H1 (cell line): ENCODE measurements around the gene EXTL1. TPM values are rescaled to one million over a fixed set of nuclear protein-coding genes. Genes with fewer than 3 reads are reported as not detected.

Experiments used
- BACH1 ChIP-seq: IDR thresholded peaks from 2 replicates; pipeline ENCODE4 v1.6.1; 2012; ENCODE audit warnings: low read length, improper control_type of control experiment
- POLR2AphosphoS5 ChIP-seq: IDR thresholded peaks from 2 replicates; pipeline ENCODE4 v1.6.1; 2011; ENCODE audit warnings: low read depth, low read length
- TEAD4 ChIP-seq: IDR thresholded peaks from 2 replicates; pipeline ENCODE4 v1.6.1; 2012; ENCODE audit warnings: low read depth, low read length, inconsistent platforms, mixed read lengths
- polyA plus RNA-seq, 7 experiments: library from polyadenylated mRNA; depleted of rRNA in 3 of 7; stranded (reverse) in 5 of 7; unstranded in 2 of 7; fragments of >200 nt in 5 of 7; fragments of 200-250 nt in 2 of 7; gene quantifications; 1 replicate in 5 of 7; 2 replicates in 1 of 7; 4 replicates in 1 of 7; pipeline versions ENCODE4 v1.2.1 to v1.2.3, GENCODE V29; 2011 to 2013; ENCODE audit warnings: missing spikeins in 2 of 7, mixed read lengths in 2 of 7
- total RNA-seq: library from RNA; stranded (reverse); fragmentation: NEBNext Ultra II Directional; extraction: Animal tissue kit (Norgen Biotek cat#: 25700); gene quantifications from 2 replicates; pipeline ENCODE4 v1.2.1, GENCODE V29; 2021

The EXTL1 gene
- total and polyA plus RNA-seq, 2 of the 8 experiments (the other 6 are each of a cell fraction or from before 2014, with no cell fraction given), result 0.89 to 1.2 TPM

- no peak for TF ChIP-seq POLR2AphosphoS5
- no peak for TF ChIP-seq TEAD4
- TF ChIP-seq BACH1, result no peak
Measured at GRCh38 chr1:26025517-26025916, 3.9 kb downstream of the EXTL1 start (continued).
